PC-9 (cell line): ENCODE results near the gene HAL. TPM values are rescaled to one million over a fixed set of nuclear protein-coding genes. Genes with fewer than 3 reads are reported as not detected.
"Not testable (repeated sequence)": the region's sequence is repeated elsewhere in the genome, so short reads cannot be mapped to it uniquely, and the experiment has no call there.

Experiments
- BruUV-seq: library from RNA; stranded (reverse); fragments of 400-500 nt; replicated peaks from 2 replicates; lab custom pipeline; 2021; lab: Mats Ljungman, UMichigan
- CTCF ChIA-PET: fragments of 300-600 bp; sonication (Branson Sonifier 250); formaldehyde crosslinking; loops from one replicate; lab custom pipeline; 2022; ENCODE audit warnings: antibody characterized with exemption; lab: Charles Lee
- POLR2A ChIA-PET: fragments of 300-600 bp; sonication (Branson Sonifier 250); formaldehyde crosslinking; loops from one replicate; lab custom pipeline; 2022; ENCODE audit warnings: antibody characterized with exemption; ENCODE audit not compliant: unreplicated experiment; lab: Charles Lee
- DNase-seq, 2 experiments: peaks; one replicate each; pipeline versions ENCODE4 v3.0.0 to v3.0.0-alpha.2; 2015 to 2022; ENCODE audit warnings: mixed read lengths in 1 of 2
- H2AFZ ChIP-seq: fragments of 200-600 bp; sonication (generic); 2 replicates; pipeline ENCODE4 v1.8.1; 2017; ENCODE audit warnings: antibody characterized with exemption
- H3F3A ChIP-seq: fragments of 200-600 bp; sonication (generic); 2 replicates; pipeline ENCODE4 v1.8.1; 2017; ENCODE audit warnings: antibody characterized with exemption, mild to moderate bottlenecking, low read depth; ENCODE audit not compliant: insufficient read depth
- H3K27ac ChIP-seq: fragments of 200-600 bp; sonication (generic); 2 replicates; pipeline ENCODE4 v1.6.1; 2016; ENCODE audit warnings: mixed run types
- H3K27me3 ChIP-seq: fragments of 200-600 bp; sonication (generic); 2 replicates; pipeline ENCODE4 v1.6.1; 2016; ENCODE audit warnings: low read depth, mixed run types; ENCODE audit not compliant: insufficient read depth
- H3K36me3 ChIP-seq: fragments of 200-600 bp; sonication (generic); 2 replicates; pipeline ENCODE4 v1.6.1; 2016; ENCODE audit warnings: low read depth, mixed run types
- H3K4me1 ChIP-seq: fragments of 200-600 bp; sonication (generic); replicated peaks from 2 replicates; pipeline ENCODE4 v1.6.1; 2016; ENCODE audit warnings: mixed run types; ENCODE audit not compliant: insufficient read depth
- H3K4me2 ChIP-seq: fragments of 200-600 bp; sonication (generic); 2 replicates; pipeline ENCODE4 v1.6.1; 2017; ENCODE audit warnings: mixed run types
- H3K4me3 ChIP-seq: fragments of 200-600 bp; sonication (generic); 2 replicates; pipeline ENCODE4 v1.6.1; 2016; ENCODE audit warnings: mixed run types
- H3K79me2 ChIP-seq: fragments of 200-600 bp; sonication (generic); 2 replicates; pipeline ENCODE4 v1.6.1; 2017; ENCODE audit warnings: low read depth, mixed run types
- H3K9me2 ChIP-seq: fragments of 200-600 bp; sonication (generic); 2 replicates; pipeline ENCODE4 v1.8.1; 2017; ENCODE audit warnings: mild to moderate bottlenecking; ENCODE audit not compliant: insufficient read depth
- H3K9me3 ChIP-seq: fragments of 200-600 bp; sonication (generic); 2 replicates; pipeline ENCODE4 v1.8.1; 2016; ENCODE audit warnings: low read depth; ENCODE audit not compliant: insufficient read depth
- H4K20me1 ChIP-seq: fragments of 200-600 bp; sonication (generic); 2 replicates; pipeline ENCODE4 v1.8.1; 2017; ENCODE audit not compliant: insufficient read depth
- EZH2 ChIP-seq: fragments of 200-600 bp; sonication (generic); IDR thresholded peaks from 2 replicates; pipeline ENCODE4 v1.8.0; 2017; ENCODE audit warnings: antibody characterized with exemption, low read depth
- intact Hi-C: fragments of 100-400 bp; cut with micrococcal nuclease; formaldehyde crosslinking; loops from one replicate; pipeline ENCODE4 v1.10.0; 2022; ENCODE audit not compliant: unreplicated experiment
- total RNA-seq: library from RNA; stranded (reverse); gene quantifications from 2 replicates; pipeline ENCODE4 v1.2.3, GENCODE V29; 2021
- TF ChIP-seq, protein P1 (sequence below): fragments of 200-600 bp; sonication (generic); conservative IDR thresholded peaks from 2 replicates; pipeline ENCODE4 v1.6.1; 2017; ENCODE audit warnings: mixed run types, antibody characterized with exemption, mild to moderate bottlenecking, moderate library complexity

HAL gene
- total RNA-seq, 1 experiment from 2014 or later, result 1.3 TPM

DNA sequence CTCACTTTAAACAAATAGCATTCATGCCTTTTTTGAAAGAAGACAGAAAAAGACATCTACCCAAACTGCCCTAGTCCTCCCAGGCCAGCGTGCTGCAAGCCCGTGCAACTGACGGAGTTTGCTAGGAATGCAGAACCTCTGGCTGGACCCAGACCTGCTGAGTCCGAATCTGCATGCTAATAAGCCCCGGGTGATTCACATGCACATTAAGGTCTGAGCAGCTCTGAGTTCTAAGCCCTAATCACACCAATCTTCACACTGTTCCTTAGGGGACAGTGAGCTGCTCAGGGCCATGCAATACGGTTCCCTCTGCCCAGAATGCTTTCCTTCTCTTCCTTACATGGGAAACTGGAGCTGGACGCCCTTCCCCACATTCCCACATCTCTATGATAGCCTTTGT lies 25.2 kb downstream of the HAL start:
- H3K4me1 ChIP-seq, result no peaks in the 10 kb centered on the region
- no peak overlapping the region for H3K27ac ChIP-seq
- intact Hi-C loops, result no loop called here
- CTCF ChIA-PET, result no interaction called here
- H3K4me3 ChIP-seq, result no peak overlapping the region
- no peaks in the 10 kb centered on the region for H3K9me3 ChIP-seq
- POLR2A ChIA-PET, result no interaction called here
- H3K9me2 ChIP-seq, result no peaks in the 10 kb centered on the region
- BruUV-seq, result no TSS peak
- H2AFZ ChIP-seq, result no peak overlapping the region
- no peaks in the 10 kb centered on the region for H3F3A ChIP-seq
- no peak overlapping the region for H3K4me2 ChIP-seq
- no peaks in the 10 kb centered on the region for H3K79me2 ChIP-seq
- DNase-seq, result no peak
- H4K20me1 ChIP-seq, result no peaks in the 10 kb centered on the region
- H3K27me3 ChIP-seq, result no peaks in the 10 kb centered on the region
- no peaks in the 10 kb centered on the region for H3K36me3 ChIP-seq
- TF ChIP-seq, protein P1, sequence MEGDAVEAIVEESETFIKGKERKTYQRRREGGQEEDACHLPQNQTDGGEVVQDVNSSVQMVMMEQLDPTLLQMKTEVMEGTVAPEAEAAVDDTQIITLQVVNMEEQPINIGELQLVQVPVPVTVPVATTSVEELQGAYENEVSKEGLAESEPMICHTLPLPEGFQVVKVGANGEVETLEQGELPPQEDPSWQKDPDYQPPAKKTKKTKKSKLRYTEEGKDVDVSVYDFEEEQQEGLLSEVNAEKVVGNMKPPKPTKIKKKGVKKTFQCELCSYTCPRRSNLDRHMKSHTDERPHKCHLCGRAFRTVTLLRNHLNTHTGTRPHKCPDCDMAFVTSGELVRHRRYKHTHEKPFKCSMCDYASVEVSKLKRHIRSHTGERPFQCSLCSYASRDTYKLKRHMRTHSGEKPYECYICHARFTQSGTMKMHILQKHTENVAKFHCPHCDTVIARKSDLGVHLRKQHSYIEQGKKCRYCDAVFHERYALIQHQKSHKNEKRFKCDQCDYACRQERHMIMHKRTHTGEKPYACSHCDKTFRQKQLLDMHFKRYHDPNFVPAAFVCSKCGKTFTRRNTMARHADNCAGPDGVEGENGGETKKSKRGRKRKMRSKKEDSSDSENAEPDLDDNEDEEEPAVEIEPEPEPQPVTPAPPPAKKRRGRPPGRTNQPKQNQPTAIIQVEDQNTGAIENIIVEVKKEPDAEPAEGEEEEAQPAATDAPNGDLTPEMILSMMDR, result no peak
- no peak for TF ChIP-seq EZH2

DNA sequence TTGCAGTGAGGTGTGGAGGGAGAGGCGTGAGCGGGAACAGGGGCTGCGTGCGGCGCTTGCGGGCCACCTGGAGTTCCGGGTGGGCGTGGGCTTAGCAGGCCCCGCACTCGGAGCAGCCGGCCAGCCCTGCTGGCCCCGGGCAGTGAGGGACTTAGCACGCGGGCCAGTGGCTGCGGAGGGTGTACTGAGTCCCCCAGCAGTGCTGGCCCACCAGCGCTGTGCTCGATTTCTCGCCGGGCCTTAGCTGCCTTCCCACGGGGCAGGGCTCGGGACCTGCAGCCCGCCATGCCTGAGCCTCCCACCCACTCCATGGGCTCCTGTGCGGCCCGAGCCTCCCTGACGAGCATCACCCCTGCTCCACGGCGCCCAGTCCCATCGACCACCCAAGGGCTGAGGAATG lies 27.0 kb downstream of the HAL start:
- POLR2A ChIA-PET, BruUV-seq: not testable (repeated sequence)

DNA sequence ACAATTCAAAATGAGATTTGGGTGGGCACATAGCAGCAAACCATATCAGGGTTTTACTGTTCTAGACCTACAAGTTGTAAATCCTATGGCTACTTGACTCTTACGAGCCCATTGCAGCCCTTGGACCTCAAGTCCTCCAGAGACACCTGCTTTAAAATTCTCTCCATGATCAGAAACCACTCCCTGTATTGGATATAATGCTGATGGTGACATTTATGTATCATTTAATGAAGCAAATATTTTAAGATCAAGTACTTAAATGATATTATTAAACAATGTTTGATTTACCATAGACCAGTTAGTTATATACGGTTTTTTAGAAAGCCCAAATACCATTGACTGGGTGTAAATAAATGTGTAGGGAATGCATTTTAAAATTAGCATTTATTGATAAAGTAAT lies 28.8 kb downstream of the HAL start:
- intact Hi-C loops, result no loop called here
- Histone ChIP-seq H3K27ac (no peak overlapping the region), H3K4me1 (no peaks in the 10 kb centered on the region), H3K4me3 (no peak overlapping the region), H3K36me3 (no peaks in the 10 kb centered on the region), H3K27me3 (no peaks in the 10 kb centered on the region), H3K9me2 (no peaks in the 10 kb centered on the region), H3F3A (no peaks in the 10 kb centered on the region), H3K4me2 (no peak overlapping the region), H3K79me2 (no peaks in the 10 kb centered on the region), H2AFZ (no peak overlapping the region), H3K9me3 (no peaks in the 10 kb centered on the region), H4K20me1 (no peaks in the 10 kb centered on the region)
- BruUV-seq, result no TSS peak
- TF ChIP-seq, protein P1, result no peak
- no peak for TF ChIP-seq EZH2
- ChIA-PET POLR2A (interaction anchor here (0.7 kb wide), 1 partner anchor 1122 kb away, joined by 4 read pairs; no protein-coding TSS in a partner anchor), CTCF (no interaction called here)
- DNase-seq, result no peak

More for the DNA sequence above, 27.0 kb downstream of the HAL start:
- H2AFZ ChIP-seq, DNase-seq, H3K4me3 ChIP-seq, CTCF ChIA-PET, H3K9me2 ChIP-seq, H3K27ac ChIP-seq, H3K4me1 ChIP-seq, H3K79me2 ChIP-seq, H3K9me3 ChIP-seq, intact Hi-C loops, H3K27me3 ChIP-seq, H3K4me2 ChIP-seq, H3K36me3 ChIP-seq, H4K20me1 ChIP-seq, H3F3A ChIP-seq: not testable (repeated sequence)

DNA sequence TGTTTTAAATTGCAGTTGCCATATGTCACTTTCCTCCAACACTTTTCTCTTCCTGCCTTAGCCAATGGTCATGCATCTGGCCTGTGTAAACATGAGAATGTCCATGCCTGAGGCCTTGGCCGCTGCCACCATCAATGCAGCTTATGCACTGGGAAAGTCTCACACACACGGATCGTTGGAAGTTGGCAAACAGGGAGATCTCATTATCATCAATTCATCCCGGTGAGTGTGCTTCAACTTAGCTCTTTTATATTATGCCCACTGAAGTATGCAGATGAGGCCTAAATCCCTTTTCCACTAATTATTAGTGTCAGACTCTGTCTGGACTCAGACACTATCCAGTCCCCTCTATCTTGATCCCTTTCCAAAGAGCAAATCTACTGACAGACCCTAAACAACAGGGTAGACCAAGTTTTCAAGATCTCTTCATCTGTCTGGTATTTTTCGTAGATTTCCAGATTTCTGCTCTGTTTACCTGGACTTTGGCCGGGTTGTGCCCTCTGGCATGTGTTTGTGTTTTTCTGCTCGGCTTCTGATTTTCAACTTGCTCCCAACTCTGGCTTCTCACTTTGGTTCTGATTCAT lies 29.8 kb downstream of the HAL start:
- no peaks in the 10 kb centered on the region for H3F3A ChIP-seq
- POLR2A ChIA-PET, result interaction anchor here (0.6 kb wide), 1 partner anchor 227 kb away, joined by 6 read pairs; no protein-coding TSS in a partner anchor
- H3K4me3 ChIP-seq, result no peak overlapping the region
- BruUV-seq, result no TSS peak
- no peaks in the 10 kb centered on the region for H3K9me3 ChIP-seq
- no peak for DNase-seq
- no peaks in the 10 kb centered on the region for H3K36me3 ChIP-seq
- H3K27ac ChIP-seq, result no peak overlapping the region
- no peaks in the 10 kb centered on the region for H3K9me2 ChIP-seq
- H3K4me2 ChIP-seq, result no peak overlapping the region
- H3K79me2 ChIP-seq, result no peaks in the 10 kb centered on the region
- no peak overlapping the region for H2AFZ ChIP-seq
- H3K27me3 ChIP-seq, result no peaks in the 10 kb centered on the region
- no peaks in the 10 kb centered on the region for H3K4me1 ChIP-seq
- intact Hi-C loops, result no loop called here
- H4K20me1 ChIP-seq, result no peaks in the 10 kb centered on the region
- CTCF ChIA-PET, result no interaction called here
- TF ChIP-seq EZH2, result no peak
- TF ChIP-seq, protein P1, result no peak
